HepG2 (cell line): Measurements from ENCODE around the gene PIP5KL1. TPM values are rescaled to one million over a fixed set of nuclear protein-coding genes. Genes with fewer than 3 reads are reported as not detected.

ENCODE experiments used
- CENPX ChIP-seq: sonication (generic); formaldehyde crosslinking; IDR thresholded peaks from 2 replicates; pipeline ENCODE4 v1.9.0; 2021; ENCODE audit warnings: mild to moderate bottlenecking, missing genetic modification reagents, moderate library complexity
- GZF1 ChIP-seq: sonication (generic); formaldehyde crosslinking; IDR thresholded peaks from 2 replicates; pipeline ENCODE4 v1.5.1; 2020; ENCODE audit warnings: mild to moderate bottlenecking, missing genetic modification reagents
- HMG20B ChIP-seq: conservative IDR thresholded peaks from 2 replicates; pipeline ENCODE4 v1.6.1; 2016; ENCODE audit warnings: missing genetic modification reagents, missing compliant biosample characterization
- MEIS2 ChIP-seq: sonication (generic); formaldehyde crosslinking; IDR thresholded peaks from 2 replicates; pipeline ENCODE4 v1.9.0; 2021; ENCODE audit warnings: mild to moderate bottlenecking, missing genetic modification reagents
- ONECUT2 ChIP-seq: sonication (generic); formaldehyde crosslinking; IDR thresholded peaks from 2 replicates; pipeline ENCODE4 v1.4.0; 2020; ENCODE audit warnings: missing genetic modification reagents
- RBFOX2 ChIP-seq: fragments of 200-400 bp; formaldehyde crosslinking; IDR thresholded peaks from 2 replicates; pipeline ENCODE4 v1.6.1; 2017; ENCODE audit warnings: low read depth, mild to moderate bottlenecking, low read length
- WIZ ChIP-seq: sonication (generic); formaldehyde crosslinking; IDR thresholded peaks from 2 replicates; pipeline ENCODE4 v1.5.1; 2020; ENCODE audit warnings: mild to moderate bottlenecking, missing genetic modification reagents
- ZBTB38 ChIP-seq: sonication (generic); formaldehyde crosslinking; IDR thresholded peaks from 2 replicates; pipeline ENCODE4 v1.5.1; 2020; ENCODE audit warnings: mild to moderate bottlenecking, missing genetic modification reagents
- ZNF224 ChIP-seq: sonication (generic); formaldehyde crosslinking; IDR thresholded peaks from 2 replicates; pipeline ENCODE4 v1.5.0; 2020; ENCODE audit warnings: mild to moderate bottlenecking, missing genetic modification reagents
- ZNF468 ChIP-seq: sonication (generic); formaldehyde crosslinking; IDR thresholded peaks from 2 replicates; pipeline ENCODE4 v1.8.0; 2022; ENCODE audit warnings: mild to moderate bottlenecking, moderate library complexity, missing genetic modification reagents
- ZNF549 ChIP-seq: sonication (generic); formaldehyde crosslinking; IDR thresholded peaks from 2 replicates; pipeline ENCODE4 v1.5.0; 2020; ENCODE audit warnings: missing genetic modification reagents
- ZNF598 ChIP-seq: sonication (generic); formaldehyde crosslinking; IDR thresholded peaks from 2 replicates; pipeline ENCODE4 v1.5.1; 2020; ENCODE audit warnings: mild to moderate bottlenecking, missing genetic modification reagents, borderline replicate concordance
- ZNF674 ChIP-seq: sonication (generic); formaldehyde crosslinking; IDR thresholded peaks from 2 replicates; pipeline ENCODE4 v1.5.0; 2020; ENCODE audit warnings: low read depth, mild to moderate bottlenecking, missing genetic modification reagents
- ZSCAN30 ChIP-seq: sonication (generic); formaldehyde crosslinking; IDR thresholded peaks from 2 replicates; pipeline ENCODE4 v1.5.0; 2020; ENCODE audit warnings: mild to moderate bottlenecking, missing genetic modification reagents
- polyA plus RNA-seq, 8 experiments: library from polyadenylated mRNA; depleted of rRNA in 3 of 8; stranded (reverse) in 7 of 8; unstranded in 1 of 8; fragments of >200 nt; fragmentation: Illumina TruSeq in 4 of 8; extraction: Trizol in 4 of 8; gene quantifications; 2 replicates each; pipeline versions ENCODE4 v1.2.1 to v1.2.3, GENCODE V29; 2011 to 2016; ENCODE audit warnings: low read depth in 4 of 8, missing spikeins in 1 of 8, mixed read lengths in 1 of 8; ENCODE audit not compliant: insufficient read depth in 1 of 8
- total RNA-seq, 5 experiments: library from RNA; depleted of rRNA; stranded (reverse); fragments of >200 nt; fragmentation: Illumina TruSeq; extraction: Trizol; gene quantifications; 2 replicates each; pipeline ENCODE4 v1.2.3, GENCODE V29; 2016; ENCODE audit warnings: low read depth in 1 of 5
- TF ChIP-seq, protein P1 (sequence below): sonication (generic); formaldehyde crosslinking; IDR thresholded peaks from one replicate; pipeline ENCODE4 v1.5.1; 2020; ENCODE audit warnings: mild to moderate bottlenecking, missing genetic modification reagents; ENCODE audit errors: not compliant biosample characterization
- TF ChIP-seq, protein P2 (sequence below): sonication (generic); formaldehyde crosslinking; IDR thresholded peaks from 2 replicates; pipeline ENCODE4 v1.4.0; 2020; ENCODE audit warnings: missing genetic modification reagents
- TF ChIP-seq, protein P3 (sequence below): sonication (generic); formaldehyde crosslinking; IDR thresholded peaks from 2 replicates; pipeline ENCODE4 v1.8.0; 2022; ENCODE audit warnings: mild to moderate bottlenecking, missing genetic modification reagents; ENCODE audit not compliant: insufficient replicate concordance

Gene PIP5KL1
- total and polyA plus RNA-seq, 2 of the 13 experiments (the other 11 are each of a cell fraction or from before 2014, with no cell fraction given): 0.20 to 0.49 TPM

DNA sequence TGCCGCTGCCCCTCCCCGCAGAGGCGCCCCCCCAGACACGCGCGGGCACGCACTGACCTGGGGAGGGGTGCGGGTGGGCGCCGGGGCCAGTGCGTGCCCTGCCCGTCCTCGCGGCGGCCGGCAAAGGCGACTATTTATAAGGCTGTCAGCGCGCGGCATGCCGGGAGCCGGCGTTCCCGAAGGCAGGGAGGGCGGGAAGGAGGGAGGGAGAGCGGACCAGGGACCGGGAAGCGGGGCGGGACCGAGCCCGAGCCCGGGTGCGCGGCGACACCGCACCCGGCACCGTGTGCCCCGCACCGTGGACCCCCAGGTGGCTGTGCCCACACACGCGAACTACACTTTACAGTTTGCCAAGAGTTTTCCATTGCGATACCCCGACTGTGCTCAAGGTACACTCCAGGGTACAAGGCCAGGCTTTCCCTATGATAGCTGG, 53.0 kb downstream of the PIP5KL1 start, which contains the start of gene AK1 (continued):
- TF ChIP-seq, protein P1, sequence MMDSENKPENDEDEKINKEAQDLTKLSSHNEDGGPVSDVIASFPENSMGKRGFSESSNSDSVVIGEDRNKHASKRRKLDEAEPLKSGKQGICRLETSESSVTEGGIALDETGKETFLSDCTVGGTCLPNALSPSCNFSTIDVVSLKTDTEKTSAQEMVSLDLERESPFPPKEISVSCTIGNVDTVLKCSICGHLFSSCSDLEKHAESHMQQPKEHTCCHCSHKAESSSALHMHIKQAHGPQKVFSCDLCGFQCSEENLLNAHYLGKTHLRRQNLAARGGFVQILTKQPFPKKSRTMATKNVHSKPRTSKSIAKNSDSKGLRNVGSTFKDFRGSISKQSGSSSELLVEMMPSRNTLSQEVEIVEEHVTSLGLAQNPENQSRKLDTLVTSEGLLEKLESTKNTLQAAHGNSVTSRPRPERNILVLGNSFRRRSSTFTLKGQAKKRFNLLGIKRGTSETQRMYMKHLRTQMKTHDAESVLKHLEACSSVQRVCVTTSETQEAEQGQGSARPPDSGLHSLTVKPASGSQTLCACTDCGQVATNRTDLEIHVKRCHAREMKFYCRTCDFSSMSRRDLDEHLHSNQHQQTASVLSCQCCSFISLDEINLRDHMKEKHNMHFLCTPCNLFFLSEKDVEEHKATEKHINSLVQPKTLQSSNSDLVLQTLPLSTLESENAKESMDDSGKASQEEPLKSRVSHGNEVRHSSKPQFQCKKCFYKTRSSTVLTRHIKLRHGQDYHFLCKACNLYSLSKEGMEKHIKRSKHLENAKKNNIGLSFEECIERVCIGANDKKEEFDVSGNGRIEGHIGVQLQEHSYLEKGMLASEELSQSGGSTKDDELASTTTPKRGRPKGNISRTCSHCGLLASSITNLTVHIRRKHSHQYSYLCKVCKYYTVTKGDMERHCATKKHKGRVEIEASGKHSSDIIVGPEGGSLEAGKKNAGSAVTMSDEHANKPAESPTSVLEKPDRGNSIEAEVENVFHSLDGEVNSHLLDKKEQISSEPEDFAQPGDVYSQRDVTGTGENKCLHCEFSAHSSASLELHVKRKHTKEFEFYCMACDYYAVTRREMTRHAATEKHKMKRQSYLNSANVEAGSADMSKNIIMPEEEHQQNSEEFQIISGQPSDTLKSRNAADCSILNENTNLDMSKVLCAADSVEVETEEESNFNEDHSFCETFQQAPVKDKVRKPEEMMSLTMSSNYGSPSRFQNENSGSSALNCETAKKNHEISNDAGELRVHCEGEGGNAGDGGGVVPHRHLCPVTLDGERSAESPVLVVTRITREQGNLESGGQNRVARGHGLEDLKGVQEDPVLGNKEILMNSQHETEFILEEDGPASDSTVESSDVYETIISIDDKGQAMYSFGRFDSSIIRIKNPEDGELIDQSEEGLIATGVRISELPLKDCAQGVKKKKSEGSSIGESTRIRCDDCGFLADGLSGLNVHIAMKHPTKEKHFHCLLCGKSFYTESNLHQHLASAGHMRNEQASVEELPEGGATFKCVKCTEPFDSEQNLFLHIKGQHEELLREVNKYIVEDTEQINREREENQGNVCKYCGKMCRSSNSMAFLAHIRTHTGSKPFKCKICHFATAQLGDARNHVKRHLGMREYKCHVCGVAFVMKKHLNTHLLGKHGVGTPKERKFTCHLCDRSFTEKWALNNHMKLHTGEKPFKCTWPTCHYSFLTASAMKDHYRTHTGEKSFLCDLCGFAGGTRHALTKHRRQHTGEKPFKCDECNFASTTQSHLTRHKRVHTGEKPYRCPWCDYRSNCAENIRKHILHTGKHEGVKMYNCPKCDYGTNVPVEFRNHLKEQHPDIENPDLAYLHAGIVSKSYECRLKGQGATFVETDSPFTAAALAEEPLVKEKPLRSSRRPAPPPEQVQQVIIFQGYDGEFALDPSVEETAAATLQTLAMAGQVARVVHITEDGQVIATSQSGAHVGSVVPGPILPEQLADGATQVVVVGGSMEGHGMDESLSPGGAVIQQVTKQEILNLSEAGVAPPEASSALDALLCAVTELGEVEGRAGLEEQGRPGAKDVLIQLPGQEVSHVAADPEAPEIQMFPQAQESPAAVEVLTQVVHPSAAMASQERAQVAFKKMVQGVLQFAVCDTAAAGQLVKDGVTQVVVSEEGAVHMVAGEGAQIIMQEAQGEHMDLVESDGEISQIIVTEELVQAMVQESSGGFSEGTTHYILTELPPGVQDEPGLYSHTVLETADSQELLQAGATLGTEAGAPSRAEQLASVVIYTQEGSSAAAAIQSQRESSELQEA (CRISPR knock-in tag): no peak
- TF ChIP-seq ZNF468 (CRISPR knock-in tag): no peak
- TF ChIP-seq ZBTB38: peak; percentile 62
- TF ChIP-seq GZF1 (CRISPR knock-in tag): no peak
- TF ChIP-seq RBFOX2: peak; percentile 74
- no peak for TF ChIP-seq CENPX (CRISPR knock-in tag)
- no peak for TF ChIP-seq ZNF598 (CRISPR knock-in tag)
- TF ChIP-seq WIZ (CRISPR knock-in tag): peak; percentile 66; the same call in 1 of the 2 replicates
- no peak for TF ChIP-seq ZSCAN30 (CRISPR knock-in tag)
- TF ChIP-seq, protein P2, sequence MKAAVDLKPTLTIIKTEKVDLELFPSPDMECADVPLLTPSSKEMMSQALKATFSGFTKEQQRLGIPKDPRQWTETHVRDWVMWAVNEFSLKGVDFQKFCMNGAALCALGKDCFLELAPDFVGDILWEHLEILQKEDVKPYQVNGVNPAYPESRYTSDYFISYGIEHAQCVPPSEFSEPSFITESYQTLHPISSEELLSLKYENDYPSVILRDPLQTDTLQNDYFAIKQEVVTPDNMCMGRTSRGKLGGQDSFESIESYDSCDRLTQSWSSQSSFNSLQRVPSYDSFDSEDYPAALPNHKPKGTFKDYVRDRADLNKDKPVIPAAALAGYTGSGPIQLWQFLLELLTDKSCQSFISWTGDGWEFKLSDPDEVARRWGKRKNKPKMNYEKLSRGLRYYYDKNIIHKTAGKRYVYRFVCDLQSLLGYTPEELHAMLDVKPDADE (CRISPR knock-in tag): no peak
- no peak for TF ChIP-seq ZNF224 (CRISPR knock-in tag)
- no peak for TF ChIP-seq ZNF549
- TF ChIP-seq HMG20B (CRISPR knock-in tag): no peak
- no peak for TF ChIP-seq ZNF674 (CRISPR knock-in tag)
- peak; percentile 57; the same call in 1 of the 2 replicates for TF ChIP-seq MEIS2 (CRISPR knock-in tag)
- TF ChIP-seq ONECUT2 (CRISPR knock-in tag): no peak
- TF ChIP-seq, protein P3, sequence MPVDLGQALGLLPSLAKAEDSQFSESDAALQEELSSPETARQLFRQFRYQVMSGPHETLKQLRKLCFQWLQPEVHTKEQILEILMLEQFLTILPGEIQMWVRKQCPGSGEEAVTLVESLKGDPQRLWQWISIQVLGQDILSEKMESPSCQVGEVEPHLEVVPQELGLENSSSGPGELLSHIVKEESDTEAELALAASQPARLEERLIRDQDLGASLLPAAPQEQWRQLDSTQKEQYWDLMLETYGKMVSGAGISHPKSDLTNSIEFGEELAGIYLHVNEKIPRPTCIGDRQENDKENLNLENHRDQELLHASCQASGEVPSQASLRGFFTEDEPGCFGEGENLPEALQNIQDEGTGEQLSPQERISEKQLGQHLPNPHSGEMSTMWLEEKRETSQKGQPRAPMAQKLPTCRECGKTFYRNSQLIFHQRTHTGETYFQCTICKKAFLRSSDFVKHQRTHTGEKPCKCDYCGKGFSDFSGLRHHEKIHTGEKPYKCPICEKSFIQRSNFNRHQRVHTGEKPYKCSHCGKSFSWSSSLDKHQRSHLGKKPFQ (CRISPR knock-in tag): peak; percentile 63
